Measurements from ENCODE around the gene NPHS1.

DNA sequence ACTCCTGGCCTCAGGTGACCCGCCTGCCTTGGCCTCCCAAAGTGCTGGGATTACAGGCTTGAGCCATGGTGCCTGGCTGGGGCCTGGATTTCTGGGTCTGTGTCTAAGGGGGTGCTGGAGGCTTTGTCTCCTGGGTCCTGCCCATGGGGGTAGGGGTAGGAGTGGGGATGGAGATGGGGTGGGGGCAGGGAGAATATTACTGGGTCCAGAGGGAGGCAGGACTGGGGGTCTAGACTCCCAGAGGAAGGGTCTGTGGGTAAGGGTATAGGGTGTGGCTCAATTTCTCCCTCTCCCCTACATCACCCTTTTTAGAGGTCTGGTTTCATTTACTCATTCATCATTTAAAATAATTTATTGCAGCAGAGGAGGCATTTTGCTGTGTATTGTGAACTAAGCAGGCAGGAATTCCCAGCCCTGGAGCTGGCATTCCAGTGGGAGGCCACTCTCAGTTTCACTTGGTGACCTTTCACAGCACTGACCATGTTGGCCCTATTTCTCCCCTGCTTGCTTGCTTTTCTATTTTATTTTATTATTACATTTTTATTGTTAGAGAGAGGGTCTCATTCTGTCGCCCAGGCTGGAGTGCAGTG is 48.8 kb upstream of the NPHS1 start:
- TF ChIP-seq CTCF (conservative IDR thresholded peaks at IDR 0.05; ENCODE audit: low read depth, low read length) (no peak), EZH2 (IDR thresholded peaks at IDR 0.05; ENCODE audit: borderline replicate concordance, low read depth, low read length, poor library complexity, severe bottlenecking) (no peak)
